GM18505 (cell line): ENCODE measurements around the gene BRICD5.

Source experiments
- ATAC-seq: cut with Tn5 transposase; IDR thresholded peaks from one replicate; pipeline ENCODE4 v1.9.1; 2021; ENCODE audit not compliant: unreplicated experiment
- POLR2A ChIP-seq: IDR thresholded peaks from 4 replicates; pipeline ENCODE4 v1.6.1; 2011; ENCODE audit warnings: borderline replicate concordance; ENCODE audit not compliant: insufficient read depth, insufficient read length; ENCODE audit errors: extremely low read depth

BRICD5 gene

DNA sequence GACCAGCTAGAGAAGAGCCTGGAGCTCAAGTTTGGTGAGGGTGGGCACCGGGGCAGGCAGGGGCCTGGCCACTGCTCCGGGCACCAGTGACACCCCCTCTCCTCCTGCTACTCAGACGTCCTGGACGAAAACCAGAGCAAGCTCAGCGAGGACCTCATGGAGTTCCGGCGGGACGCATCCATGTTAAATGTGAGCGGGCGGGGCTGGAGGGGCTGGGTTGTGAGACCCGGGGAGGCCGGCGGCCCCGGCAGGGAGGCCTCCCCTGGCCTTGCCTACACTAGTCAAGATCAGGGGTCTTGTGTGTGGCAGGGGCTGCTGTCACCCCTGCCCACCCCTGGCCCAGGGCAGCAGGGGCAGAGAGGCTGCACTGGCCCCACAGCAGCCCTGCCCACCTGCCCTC lies 37.3 kb downstream of the BRICD5 start:
- no peak for ATAC-seq
- no peak for TF ChIP-seq POLR2A

DNA sequence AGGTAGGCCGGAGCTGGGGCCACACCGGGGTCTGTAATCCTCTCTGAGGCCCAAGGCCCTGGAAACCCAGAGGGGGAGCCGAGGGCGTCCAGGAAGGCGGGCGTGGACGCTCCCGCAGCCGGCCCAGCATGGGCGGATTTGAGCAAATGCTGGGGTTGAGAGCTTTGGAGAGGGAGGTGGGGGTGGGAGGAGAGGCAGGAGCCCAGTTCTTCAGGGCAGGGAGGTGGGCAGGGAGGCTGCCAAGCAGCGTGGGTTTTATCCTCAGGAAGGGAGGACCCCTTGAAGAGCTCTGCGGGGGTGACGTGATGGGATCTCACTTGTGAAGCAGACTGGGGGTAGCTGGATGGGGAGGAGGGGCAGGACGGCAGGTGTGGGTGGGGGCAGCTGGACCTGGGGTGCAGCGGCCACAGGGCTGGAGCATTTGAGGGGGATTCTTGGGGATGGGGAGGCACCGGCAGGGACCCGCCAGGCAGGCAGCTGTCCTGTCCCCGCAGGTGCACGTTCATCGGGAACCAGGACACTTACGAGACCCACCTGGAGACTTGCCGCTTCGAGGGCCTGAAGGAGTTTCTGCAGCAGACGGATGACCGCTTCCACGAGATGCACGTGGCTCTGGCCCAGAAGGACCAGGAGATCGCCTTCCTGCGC lies 37.9 kb downstream of the BRICD5 start:
- TF ChIP-seq POLR2A, result no peak
- no peak for ATAC-seq

DNA sequence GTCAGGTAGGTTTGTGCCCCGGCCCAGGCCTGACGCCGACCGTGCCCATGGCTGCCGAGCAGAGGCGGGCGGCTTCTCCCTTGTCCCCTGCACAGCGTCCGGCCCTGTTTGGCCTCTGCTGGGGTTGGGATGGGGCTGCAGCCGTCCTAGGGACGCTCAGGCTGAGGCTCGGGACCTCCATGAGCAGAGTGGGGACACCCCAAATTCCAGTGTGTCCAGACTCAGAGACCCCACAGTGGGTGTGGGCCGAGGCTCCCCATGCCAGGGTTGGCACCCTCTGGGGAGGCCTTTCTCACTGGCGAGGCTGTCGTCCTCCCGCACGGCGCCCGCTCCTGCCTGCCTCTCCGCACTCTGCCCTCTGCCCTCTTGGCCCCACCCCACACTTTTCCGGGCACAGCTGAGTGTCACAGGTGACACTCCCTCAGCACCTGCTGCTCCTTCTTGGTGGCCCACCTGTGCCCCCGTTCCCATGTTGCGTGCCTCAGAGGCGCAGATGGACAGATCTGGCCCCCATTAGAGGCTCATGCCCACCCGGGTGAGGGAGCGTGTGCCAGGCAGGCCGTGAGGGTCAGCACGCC lies 39.0 kb downstream of the BRICD5 start:
- no peak for TF ChIP-seq POLR2A
- no peak for ATAC-seq

DNA sequence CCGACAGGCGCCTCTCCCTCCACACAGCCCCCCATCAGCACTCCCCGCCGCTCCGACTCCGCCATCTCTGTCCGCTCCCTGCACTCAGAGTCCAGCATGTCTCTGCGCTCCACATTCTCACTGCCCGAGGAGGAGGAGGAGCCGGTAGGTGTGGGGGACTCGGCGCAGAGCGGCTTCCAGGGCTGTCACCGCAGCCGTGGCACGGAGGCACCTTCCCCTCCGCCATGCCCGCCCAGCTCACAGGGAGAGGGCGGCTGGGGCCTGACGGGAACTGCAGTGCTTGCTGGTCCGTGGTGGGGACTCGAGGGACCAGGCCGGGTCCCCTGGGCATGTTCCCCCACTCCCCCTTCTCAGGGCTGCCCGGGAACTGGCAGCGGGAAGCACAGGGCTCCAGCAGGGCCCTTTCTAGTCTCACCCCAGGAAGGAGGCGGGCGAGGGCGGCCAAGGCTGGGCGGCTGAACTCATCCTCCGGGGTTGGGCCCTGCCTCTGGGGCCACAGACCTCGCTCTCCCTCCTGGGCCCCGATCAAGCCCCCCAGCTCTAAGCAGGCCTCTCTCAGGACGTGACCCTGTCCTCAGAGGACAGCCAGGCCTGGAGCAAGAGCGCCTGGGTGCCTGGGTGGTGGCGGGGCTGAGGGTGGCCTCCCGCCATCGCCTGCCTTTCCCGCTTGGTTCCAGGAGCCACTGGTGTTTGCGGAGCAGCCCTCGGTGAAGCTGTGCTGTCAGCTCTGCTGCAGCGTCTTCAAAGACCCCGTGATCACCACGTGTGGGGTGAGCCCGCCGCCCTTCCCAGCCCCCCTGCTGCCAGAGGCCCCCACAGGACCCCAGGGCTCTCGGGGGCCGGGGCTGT lies 39.9 kb downstream of the BRICD5 start:
- ATAC-seq, result no peak

DNA sequence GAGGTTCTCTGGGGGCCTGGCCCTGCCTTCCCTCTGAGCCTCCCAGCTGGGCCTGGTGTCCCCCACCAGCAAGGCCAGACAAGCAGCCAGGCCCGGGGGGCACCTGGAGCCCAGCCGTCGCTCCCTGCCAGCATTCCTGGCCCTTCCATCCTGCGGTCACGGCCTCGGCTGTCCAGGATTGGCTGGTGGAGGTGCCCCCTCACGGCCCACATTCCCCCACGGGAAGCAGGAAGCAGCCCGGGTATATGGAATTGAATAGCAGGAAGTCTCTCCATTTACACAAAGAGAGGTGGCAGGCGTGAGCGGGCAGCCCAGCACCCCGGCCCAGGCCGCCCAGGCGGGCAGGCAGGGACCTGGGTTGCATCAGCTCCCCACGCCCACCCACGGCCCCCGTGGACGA lies 40.6 kb downstream of the BRICD5 start:
- ATAC-seq, result no peak
- TF ChIP-seq POLR2A, result no peak

More for the DNA sequence above, 39.9 kb downstream of the BRICD5 start:
- no peak for TF ChIP-seq POLR2A

DNA sequence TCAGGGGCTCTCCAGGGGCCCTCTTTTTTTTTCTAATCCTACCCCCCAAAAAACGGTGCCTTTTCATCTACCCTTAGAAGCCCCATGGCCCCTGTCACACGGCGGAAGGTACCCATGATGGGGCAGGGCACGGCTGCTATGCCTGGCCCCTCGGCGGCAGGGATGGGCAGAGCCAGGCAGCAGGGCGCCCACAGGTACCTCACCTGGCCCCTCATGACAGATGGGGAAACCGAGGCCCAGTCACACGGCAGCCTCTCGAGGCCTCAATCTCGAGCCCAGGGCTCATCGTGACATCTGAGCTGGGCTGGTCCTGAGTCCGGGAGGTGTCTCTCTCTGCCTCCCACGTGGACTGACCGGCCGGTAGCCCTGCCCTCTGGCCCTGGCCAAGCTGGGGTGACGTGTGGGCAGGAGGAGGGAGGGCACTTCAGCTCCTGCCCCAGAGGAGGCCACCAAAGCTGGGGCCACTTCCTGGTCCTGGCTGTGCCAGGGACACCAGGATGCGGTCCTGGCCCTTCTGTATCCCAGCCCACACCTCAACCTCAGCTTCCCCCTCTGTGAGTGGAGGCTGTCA lies 43.5 kb downstream of the BRICD5 start:
- no peak for ATAC-seq

DNA sequence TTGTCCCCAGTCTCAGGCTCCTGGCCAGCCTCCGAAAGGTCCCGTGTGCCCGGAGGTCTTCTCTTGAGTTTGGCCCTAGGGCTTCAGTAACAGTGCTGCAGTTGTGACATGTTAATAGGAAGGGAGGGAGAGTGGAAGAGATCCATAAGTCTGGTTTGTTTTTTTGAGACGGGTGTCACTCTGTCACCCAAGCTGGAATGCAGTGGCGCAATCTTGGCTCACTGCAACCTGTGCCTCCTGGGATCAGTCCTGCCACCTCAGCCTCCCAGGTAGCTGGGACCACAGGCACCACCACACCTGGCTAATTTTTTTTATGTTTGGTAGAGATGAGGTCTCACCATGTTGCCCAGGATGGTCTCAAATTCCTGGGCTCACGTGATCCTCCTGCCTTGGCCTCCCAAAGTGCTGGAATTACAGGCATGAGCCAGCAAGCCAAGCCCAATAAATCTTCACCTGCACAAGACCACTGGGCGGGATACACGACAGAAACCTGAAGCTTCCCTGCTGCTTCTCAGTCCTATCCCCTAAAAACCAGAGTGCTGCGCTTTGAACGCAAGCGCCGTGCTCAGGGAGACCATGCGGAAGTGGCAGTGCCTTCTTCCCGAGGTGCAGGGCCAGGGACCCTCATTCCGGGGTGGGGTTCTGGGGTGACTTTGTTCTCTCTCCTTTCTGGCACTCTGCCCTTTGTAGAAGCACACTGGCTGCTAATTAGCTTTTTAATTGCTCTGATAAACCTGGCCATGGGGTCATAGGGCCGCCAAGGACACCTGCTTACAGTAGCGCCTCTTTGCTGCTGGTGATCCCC lies 44.2 kb downstream of the BRICD5 start:
- no peak for ATAC-seq
- no peak for TF ChIP-seq POLR2A

More for the DNA sequence above, 43.5 kb downstream of the BRICD5 start:
- TF ChIP-seq POLR2A, result no peak

DNA sequence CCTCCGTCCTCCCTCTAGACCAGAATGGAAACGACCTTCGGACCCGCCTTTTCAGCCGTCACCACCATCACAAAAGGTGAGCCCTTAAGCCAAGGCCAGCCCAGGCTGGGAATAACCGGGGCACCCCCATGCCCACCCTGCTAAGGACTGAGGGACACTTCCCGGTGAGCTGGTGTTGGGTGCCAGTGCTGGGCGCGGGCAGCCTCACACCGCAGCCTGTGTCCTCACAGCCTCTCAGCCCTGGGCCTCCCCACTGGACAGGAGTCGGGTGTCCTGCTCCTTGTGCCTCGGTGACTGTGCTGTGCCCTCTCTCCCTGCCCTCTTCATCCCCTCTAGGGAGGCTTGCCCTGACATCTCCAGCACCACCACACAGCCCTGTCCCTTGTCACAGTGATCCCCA lies 44.8 kb downstream of the BRICD5 start:
- TF ChIP-seq POLR2A, result no peak
- ATAC-seq, result no peak

DNA sequence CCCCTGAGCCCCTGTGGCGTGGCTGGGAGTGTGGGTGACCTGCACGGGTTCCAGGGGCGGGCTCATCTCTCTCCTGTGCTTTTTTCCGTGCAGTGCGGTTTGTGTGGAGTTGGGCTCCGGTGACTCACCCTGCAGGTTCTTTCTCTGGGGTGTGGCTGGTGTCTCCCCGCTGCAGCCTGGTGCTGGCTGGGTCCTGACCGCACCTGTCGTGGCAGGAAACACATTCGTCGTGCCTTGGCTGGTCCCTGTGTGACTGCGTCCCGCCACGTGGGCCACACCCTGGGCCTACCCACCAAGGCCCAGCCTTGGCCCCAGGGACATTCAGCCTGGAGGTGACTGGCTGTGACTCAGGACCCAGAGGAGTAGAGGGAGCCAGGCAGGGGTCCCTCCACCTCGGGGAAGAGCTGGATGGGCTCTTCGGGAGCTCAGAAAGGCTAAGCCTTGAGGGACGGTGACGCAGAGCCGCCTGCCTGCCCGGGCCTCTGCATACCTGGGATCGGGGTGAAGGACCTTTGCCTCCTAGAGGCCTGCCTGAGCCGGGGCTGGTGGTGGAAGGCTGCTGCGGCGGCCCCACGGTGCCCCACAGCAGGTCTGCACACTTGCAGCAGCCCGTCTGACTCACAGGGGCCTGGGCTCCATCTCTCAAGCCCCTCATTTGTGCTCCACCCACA lies 47.3 kb downstream of the BRICD5 start:
- no peak for ATAC-seq
- TF ChIP-seq POLR2A, result no peak

DNA sequence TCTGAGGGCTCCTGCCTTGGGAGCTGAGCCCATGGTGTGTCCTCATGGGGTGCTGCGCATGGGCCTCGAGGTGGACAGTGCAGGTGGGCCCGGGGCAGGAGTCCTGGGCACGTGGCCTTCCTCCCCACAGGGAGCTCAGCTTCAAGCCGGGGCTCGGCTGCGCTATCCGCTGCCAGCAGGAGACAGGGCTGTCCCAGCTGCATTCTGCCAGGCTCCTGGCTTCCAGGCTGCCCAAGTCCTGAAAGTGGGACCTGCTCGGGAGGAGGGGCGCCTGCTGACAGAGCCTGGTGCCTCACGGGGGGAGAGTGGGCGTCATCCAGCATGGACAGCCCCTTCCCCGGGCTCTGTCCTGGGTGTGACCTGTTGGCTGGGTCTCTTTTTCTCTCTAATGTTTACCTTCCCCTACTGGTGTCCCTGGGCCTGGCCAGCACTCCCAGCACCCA lies 48.0 kb downstream of the BRICD5 start:
- no peak for TF ChIP-seq POLR2A
- no peak for ATAC-seq

DNA sequence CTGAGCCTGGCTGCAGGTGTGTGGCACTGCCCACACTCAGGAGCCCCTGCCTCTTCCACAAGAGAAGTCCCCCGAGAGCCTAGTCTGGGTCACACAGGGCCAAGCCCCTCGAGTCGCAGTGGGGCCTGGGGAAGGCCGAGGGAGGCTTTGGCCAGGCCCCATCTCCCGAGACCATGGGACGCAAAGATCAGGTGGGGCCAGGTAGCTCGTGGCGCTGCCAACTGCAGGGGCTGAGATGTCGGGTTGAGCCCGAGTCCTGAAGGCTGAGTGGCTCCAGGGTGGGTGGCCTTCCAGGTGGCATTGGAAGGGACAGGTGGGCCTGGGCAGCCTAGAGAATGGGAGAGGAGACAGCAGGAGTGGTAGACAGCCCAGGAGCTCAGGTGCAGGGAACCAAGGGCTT lies 48.8 kb downstream of the BRICD5 start:
- ATAC-seq, result no peak
- no peak for TF ChIP-seq POLR2A

DNA sequence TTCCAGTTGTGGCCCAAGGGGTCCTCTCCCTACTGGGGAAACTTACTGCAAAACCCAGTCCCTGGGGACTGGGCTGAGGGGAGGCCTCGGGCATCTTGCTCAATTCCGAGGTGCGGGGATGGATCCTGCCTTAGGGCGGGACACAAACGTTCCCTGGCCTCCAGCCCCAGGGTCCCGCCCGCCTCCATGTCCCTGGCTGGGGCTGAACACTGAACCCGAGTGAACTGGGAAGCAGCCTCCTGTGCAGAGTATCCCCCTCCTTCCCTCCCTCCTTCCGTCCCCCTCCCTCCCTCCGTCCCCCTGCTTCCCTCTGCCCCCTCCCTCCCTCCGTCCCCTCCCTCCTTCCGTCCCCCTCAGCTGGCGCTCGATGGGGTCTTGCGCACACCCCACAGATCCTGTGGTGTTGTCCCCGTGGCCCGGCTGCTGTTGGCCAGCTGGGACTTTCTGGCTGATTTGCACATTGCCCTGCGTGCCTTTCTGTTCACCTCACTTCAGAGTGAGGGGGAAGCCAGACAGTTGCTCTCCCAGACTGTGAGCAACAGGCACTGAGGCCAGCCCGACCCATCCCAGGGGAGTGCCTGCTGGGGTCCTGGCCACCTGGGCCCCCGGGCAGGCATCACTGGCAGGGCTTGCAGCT lies 49.6 kb downstream of the BRICD5 start:
- no peak for TF ChIP-seq POLR2A
- no peak for ATAC-seq
